Measurements from ENCODE around the gene LUM.
"Not testable (repeated sequence)": the region's sequence is repeated elsewhere in the genome, so short reads cannot be mapped to it uniquely, and the experiment has no call there.

LUM gene

DNA sequence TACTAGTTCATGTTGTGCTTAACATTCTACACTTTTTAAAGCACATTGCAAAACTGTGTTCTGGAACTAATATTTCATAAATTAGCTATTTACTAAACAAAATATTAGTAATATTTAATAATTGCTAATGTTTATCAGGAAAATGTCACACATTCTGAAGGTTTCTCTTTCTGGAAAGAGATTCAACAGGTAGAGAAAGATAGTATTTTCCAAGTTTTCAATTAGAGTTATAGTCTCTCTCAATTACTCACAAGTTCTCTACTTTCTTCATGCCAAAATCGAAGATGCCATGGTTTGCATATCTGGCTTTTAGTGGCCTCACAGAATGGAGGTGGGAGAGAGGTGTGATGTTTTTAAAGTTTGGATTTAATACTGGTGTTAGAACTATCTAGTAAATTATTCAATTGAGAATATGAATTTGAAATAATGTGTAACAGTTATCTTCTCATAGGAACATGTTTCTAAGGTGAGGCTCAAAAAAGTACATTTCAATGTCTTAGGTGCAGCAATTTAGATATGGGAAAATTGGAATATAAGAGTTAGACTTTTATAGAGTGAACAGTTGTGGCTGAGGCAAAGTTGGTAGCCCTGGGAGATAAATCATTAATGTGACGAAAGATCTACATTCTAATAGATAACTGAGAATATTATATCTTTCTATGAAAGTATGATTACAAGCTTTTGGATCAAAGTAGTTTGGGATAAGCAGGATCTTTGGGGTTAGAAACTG lies 1.5 kb downstream of the LUM start:
- DNase-seq, result no peak

DNA sequence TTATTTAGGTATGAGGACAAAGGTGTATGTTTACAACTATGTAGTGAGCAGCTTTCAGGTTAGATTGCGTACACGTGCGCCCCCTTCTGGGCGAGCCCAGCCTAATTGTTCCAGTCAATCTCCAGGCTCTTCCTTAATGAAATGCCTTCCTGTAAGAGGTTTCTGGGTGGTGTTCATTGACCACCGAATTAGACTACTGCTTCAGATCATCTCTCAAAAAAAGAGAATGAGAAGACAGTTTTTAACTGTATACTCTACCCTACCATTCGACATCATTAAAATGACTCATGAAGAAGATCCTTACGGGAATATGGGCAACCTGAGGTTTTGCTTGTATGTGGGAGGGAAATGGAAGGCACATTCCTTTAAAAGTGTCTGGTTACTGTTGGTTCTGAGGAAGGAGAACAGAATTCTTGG lies 2.1 kb downstream of the LUM start:
- DNase-seq, result peak; percentile 6 to 20

- DNase-seq, result no peak
Measured at GRCh38 chr12:91108196-91108755, 3.0 kb downstream of the LUM start.

DNA sequence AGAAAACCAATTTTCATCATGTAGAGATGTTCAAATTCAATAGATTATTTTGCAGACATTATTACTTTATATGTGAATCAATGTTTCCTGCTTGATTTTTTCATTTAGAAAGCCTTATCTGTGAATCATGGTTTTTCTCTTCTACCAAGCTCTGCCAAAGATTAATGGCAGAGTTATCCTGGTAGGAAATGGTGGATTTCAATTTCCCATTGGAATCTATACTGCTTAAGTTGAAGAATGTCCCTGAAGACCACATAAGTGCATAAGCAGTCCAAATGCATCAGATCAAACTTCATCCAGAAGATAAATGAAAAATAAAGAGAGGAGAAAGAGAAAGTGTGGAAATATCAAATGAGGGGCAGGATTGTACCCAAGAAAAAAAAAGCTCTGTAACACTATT lies 5.0 kb downstream of the LUM start:
- DNase-seq, result no peak

GRCh38 chr12:91105807-91106206 lies 5.5 kb downstream of the LUM start:
- no peak for DNase-seq

GRCh38 chr12:91104812-91105466 lies 6.4 kb downstream of the LUM start:
- no peak for DNase-seq

DNA sequence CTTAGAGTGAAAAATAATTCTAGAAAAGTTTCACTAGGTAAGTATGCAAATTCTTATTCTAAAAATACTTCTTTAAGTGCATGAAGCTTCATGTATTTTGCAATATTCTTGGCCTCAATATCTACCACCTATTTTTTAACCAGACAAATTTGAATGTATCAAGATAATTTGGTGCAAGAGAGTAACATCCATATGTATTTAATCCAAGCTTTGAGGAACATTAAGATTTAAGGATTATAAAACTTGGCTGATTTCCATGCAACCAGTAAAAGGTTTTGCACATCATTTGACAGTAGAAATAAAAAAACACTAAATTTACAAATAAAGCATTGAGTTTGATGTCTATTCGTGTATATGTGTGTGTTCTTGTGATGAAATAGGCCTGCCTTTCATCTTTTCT lies 7.7 kb downstream of the LUM start:
- DNase-seq, result no peak

DNA sequence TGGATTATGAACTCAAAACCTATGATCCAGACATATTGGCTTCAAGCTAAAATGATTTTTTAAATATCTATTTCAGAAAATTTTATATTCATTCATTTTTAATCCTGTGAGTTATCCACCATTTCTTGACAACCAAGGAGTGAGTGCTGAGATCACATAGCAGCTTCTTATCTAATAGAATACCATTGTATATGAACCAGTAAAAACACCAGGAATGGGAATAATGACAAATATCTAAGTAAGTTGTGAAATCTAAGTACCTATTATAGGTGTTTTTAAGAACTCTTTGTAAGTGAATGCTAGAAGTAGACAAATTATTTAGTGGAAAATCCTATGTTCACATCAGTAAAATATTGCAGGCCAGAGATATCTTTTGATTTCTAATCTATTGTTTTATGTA lies 8.2 kb downstream of the LUM start:
- no peak for DNase-seq

- no peak for DNase-seq
Measured at GRCh38 chr12:91100906-91101305, 10.4 kb downstream of the LUM start.

GRCh38 chr12:91099836-91100235 lies 11.5 kb downstream of the LUM start:
- DNase-seq, result no peak

DNA sequence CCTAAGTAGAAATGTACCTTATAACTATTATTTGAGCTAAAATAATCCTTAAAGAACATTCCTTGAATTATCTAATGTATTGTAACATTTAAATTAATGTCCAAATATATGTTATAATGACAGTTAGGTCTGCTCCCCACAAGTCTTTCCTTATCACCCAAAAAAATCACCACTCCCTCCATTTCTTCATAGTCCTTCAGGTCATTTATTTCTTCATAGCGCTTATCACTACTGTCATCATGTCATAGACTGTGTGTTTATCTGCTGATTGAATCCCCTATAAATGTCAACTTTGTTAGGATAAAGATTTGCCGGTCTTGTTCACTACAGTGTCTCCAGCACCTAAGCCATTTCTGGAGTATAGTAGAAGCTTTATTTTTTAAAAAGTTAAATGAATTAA lies 12.0 kb downstream of the LUM start:
- DNase-seq, result no peak

GRCh38 chr12:91098941-91099340 lies 12.4 kb downstream of the LUM start:
- no peak for DNase-seq

- no peak for DNase-seq
Measured at GRCh38 chr12:91098461-91098860, 12.8 kb downstream of the LUM start.

DNA sequence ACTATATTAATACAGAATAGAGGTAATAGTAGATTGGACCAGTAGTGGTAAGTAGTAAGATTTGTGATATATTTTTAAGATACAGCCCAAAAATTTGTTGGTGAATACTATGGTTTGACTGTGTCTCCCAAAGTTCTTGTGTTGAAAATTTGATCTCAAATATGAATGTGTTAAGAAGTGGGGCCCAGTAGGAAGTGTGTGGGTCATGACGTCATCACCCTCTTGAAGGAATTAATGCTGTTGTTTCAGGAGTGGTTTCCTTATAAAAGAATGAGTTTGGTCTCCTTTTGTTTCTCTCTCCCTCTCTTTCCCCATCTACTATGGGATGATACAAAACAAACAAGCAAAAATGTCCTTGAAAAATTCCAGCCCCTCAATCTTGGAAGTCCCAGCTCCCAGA lies 16.3 kb downstream of the LUM start:
- DNase-seq, result no peak

- DNase-seq, result no peak
Measured at GRCh38 chr12:91094032-91094662, 17.1 kb downstream of the LUM start.

DNA sequence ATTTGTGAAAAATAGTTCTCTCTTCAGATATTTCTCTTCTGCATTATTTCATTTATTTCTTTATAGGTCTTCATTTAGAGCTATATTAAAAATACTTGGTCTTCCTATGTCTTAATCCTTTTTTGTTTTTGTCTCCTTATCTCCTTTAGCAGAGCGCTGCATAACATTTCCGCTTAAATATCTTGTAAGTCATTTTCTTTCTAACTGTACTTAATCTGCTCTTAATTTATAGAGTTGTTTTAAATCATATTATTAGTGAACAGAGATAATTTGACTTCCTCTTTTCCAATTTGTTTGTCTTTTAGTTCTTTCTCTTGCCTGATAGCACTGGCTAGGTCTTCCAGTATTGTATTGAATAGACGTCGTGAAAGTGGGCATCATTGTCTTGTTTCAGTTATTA lies 18.0 kb downstream of the LUM start:
- no peak for DNase-seq

DNA sequence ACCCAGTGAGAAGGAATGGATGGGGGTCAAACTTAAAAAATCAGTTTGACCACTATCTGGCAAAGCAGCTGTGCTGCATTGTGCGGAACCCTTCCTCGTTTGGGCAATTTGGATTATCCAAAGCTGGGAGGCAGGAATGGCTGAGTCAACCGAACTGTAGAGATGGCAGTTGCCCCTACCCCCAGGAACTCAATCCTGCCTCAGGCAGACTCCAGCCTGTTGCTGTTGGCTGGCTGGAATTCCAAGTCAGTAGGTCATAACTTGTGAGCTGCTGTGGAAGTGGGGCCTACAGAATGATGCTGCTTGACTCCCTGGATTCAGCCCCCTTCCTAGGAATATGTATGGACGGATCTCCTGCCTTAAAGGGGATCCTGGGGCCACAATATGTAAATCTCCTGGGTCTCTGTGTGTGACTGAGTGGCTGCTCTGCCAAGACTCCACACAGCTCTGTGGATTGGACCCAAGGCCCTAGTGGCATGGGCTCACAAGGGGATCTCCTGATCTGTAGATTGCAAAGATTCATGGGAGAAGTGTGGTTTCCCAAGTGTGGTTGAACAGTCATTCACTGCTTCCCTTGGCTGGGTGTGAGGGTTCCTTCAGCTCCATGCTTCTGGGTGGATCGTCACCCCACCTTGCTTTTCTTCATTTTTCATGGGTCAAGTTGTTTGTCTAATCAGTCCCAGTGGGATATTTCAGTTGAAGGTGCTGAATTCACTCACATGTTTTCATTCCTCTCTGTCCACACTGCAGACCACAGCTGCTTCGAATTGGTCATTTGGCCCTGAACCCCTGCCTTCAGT lies 19.2 kb downstream of the LUM start:
- DNase-seq, result no peak

- not testable (repeated sequence) for DNase-seq
Measured at GRCh38 chr12:91089953-91090352, 21.3 kb downstream of the LUM start.

DNA sequence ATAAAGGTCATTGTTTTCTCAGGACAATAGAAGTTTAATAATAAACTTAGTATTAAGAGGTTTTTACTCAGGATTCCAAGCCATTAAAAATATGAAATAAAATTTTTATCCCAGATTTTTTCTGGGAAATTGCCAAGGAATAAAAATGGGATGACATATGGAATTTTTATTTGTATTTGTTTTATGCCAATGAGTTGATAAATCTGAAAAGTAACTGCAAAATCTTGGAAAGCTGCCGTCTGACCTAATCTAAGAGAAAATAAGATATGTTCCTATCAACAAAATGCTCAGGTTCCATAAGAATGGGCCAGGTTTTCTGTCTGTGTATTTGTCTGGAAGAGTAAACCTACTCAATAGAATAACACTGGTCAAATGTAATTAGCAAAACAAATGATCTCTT lies 31.3 kb downstream of the LUM start:
- no peak for DNase-seq

- no peak for DNase-seq
Measured at GRCh38 chr12:91078501-91078900, 32.8 kb downstream of the LUM start.

GRCh38 chr12:91077228-91077954 lies 33.9 kb downstream of the LUM start:
- DNase-seq, result no peak

- DNase-seq, result no peak
Measured at GRCh38 chr12:91074851-91075250, 36.4 kb downstream of the LUM start.
